K562 (cell line): ENCODE data around the gene PDCD6IP. TPM values are rescaled to one million over a fixed set of nuclear protein-coding genes. Genes with fewer than 3 reads are reported as not detected.
A peak's percentile ranks its signal among the peaks of the same experiment; 100 is the strongest.

Experiments used
- ATAC-seq: fragments of 200-7000 bp; cut with Tn5 transposase; 3 replicates; pipeline ENCODE4 v1.9.1; 2020; ENCODE audit warnings: moderate library complexity
- BruUV-seq: library from RNA; stranded (reverse); fragments of 400-500 nt; replicated peaks from 2 replicates; lab custom pipeline; 2021; lab: Mats Ljungman, UMichigan
- CTCF ChIA-PET: fragments of 300-600 bp; formaldehyde crosslinking; extraction: SDS; loops from one replicate; lab custom pipeline; 2021; ENCODE audit warnings: low intra/inter-chr PET ratio; lab: Yijun Ruan, JAX
- POLR2A ChIA-PET: fragments of 300-600, 350-650 bp; sonication (Branson Sonifier 250); formaldehyde crosslinking; extraction: SDS; loops from one replicate; lab custom pipeline; 2021; ENCODE audit warnings: antibody characterized with exemption, inconsistent platforms; lab: Yijun Ruan, JAX
- DNase-seq, 4 experiments: peaks; one replicate each; pipeline versions ENCODE4 v3.0.0 to v3.0.0-alpha.2; 2011 to 2018; ENCODE audit warnings: low spot score in 3 of 4, mixed read lengths in 3 of 4; ENCODE audit errors: extremely low read depth in 1 of 4
- FAIRE-seq: peaks from 2 replicates; lab custom pipeline; 2011; peaks lifted over from hg19 to GRCh38; lab: Jason Lieb, UNC
- H2AFZ ChIP-seq: 2 replicates; pipeline ENCODE4 v1.6.0; 2011; ENCODE audit warnings: low read depth, low read length, control low read depth, inconsistent platforms
- H3K27ac ChIP-seq: fragments of 200-600 bp; 3 replicates; pipeline ENCODE4 v1.8.0; 2011; ENCODE audit warnings: low read depth, mild to moderate bottlenecking, control low read depth, inconsistent platforms, low read length, moderate library complexity, mixed read lengths; ENCODE audit errors: extremely low read depth
- H3K27me3 ChIP-seq, 2 experiments: fragments of 300-600 bp in 1 of 2; 2 replicates in 1 of 2; 3 replicates in 1 of 2; pipeline versions ENCODE4 v1.6.0 to v1.8.0; 2011; ENCODE audit warnings: inconsistent platforms in 2 of 2, low read length in 2 of 2, mild to moderate bottlenecking in 1 of 2, mixed read lengths in 1 of 2, moderate library complexity in 1 of 2; ENCODE audit not compliant: control insufficient read depth in 2 of 2, insufficient read depth in 2 of 2
- H3K36me3 ChIP-seq: fragments of 300-600 bp; 3 replicates; pipeline ENCODE4 v1.8.0; 2011; ENCODE audit warnings: mild to moderate bottlenecking, low read length, inconsistent platforms; ENCODE audit not compliant: control insufficient read depth, insufficient read depth
- H3K4me1 ChIP-seq, 2 experiments: fragments of 200-600 bp in 1 of 2; replicated peaks in 1 of 2; 2 replicates in 1 of 2; 3 replicates in 1 of 2; pipeline versions ENCODE4 v1.5.1 to v1.8.0; 2011; ENCODE audit warnings: inconsistent platforms in 2 of 2, low read length in 2 of 2, mild to moderate bottlenecking in 1 of 2, mixed read lengths in 1 of 2, moderate library complexity in 1 of 2; ENCODE audit not compliant: control insufficient read depth in 2 of 2, insufficient read depth in 2 of 2
- H3K4me2 ChIP-seq: 2 replicates; pipeline ENCODE4 v1.6.1; 2011; ENCODE audit warnings: low read length, control low read depth, inconsistent platforms, mixed read lengths; ENCODE audit not compliant: insufficient read depth
- H3K4me3 ChIP-seq: fragments of 200-600 bp; sonication (generic), shearing (Covaris generic); 2 replicates; pipeline ENCODE4 v1.5.1; 2016; ENCODE audit warnings: control low read depth, inconsistent platforms
- H3K79me2 ChIP-seq: fragments of 200-600 bp; 3 replicates; pipeline ENCODE4 v1.8.0; 2011; ENCODE audit warnings: low read length, inconsistent platforms; ENCODE audit not compliant: control insufficient read depth, insufficient read depth
- H3K9ac ChIP-seq, 2 experiments: 2 replicates each; pipeline versions ENCODE4 v1.6.0 to v1.6.1; 2011; ENCODE audit warnings: low read depth in 2 of 2, low read length in 2 of 2, control low read depth in 1 of 2, inconsistent platforms in 1 of 2, mild to moderate bottlenecking in 1 of 2, mixed read lengths in 1 of 2; ENCODE audit not compliant: insufficient read depth in 1 of 2
- H3K9me1 ChIP-seq: one replicate; pipeline ENCODE4 v1.6.0; 2011; ENCODE audit warnings: inconsistent platforms, mild to moderate bottlenecking, low read length, moderate library complexity; ENCODE audit not compliant: control insufficient read depth, insufficient read depth
- H3K9me3 ChIP-seq: replicated peaks from 2 replicates; pipeline ENCODE4 v1.5.1; 2011; ENCODE audit warnings: low read depth, low read length, inconsistent platforms; ENCODE audit not compliant: control insufficient read depth, insufficient read depth
- H4K20me1 ChIP-seq: replicated peaks from 2 replicates; pipeline ENCODE4 v1.6.1; 2011; ENCODE audit warnings: low read length, inconsistent platforms, mixed read lengths; ENCODE audit not compliant: control insufficient read depth, insufficient read depth
- CEBPB ChIP-seq: fragments of 450-650 bp; IDR thresholded peaks from 2 replicates; pipeline ENCODE4 v1.6.1; 2016; ENCODE audit warnings: missing genetic modification characterization, missing compliant biosample characterization
- CEBPG ChIP-seq, 3 experiments: fragments of 200-800 bp in 1 of 3; sonication (Bioruptor generic) in 1 of 3; sonication (generic) in 1 of 3; formaldehyde crosslinking in 1 of 3; IDR thresholded peaks in 2 of 3; conservative IDR thresholded peaks in 1 of 3; 2 replicates each; pipeline versions ENCODE4 v1.6.1 to v1.8.0; 2016 to 2022; ENCODE audit warnings: missing compliant biosample characterization in 2 of 3, missing genetic modification characterization in 2 of 3, mild to moderate bottlenecking in 1 of 3, missing genetic modification reagents in 1 of 3
- GTF2B ChIP-seq: IDR thresholded peaks from 2 replicates; pipeline ENCODE4 v1.6.1; 2011; ENCODE audit not compliant: insufficient read length; ENCODE audit errors: extremely low read depth
- HOXB6 ChIP-seq: fragments of 250-450 bp; sonication (Bioruptor Pico); IDR thresholded peaks from 2 replicates; pipeline ENCODE4 v1.5.1; 2022; ENCODE audit warnings: mild to moderate bottlenecking, borderline replicate concordance
- MIER1 ChIP-seq: fragments of 450-650 bp; IDR thresholded peaks from 2 replicates; pipeline ENCODE4 v1.6.1; 2016; ENCODE audit warnings: antibody characterized with exemption, mild to moderate bottlenecking, low read depth
- NR1H2 ChIP-seq: sonication (generic); formaldehyde crosslinking; IDR thresholded peaks from 2 replicates; pipeline ENCODE4 v1.4.0; 2020; ENCODE audit warnings: mild to moderate bottlenecking, missing genetic modification reagents
- NR2C2 ChIP-seq, 2 experiments: fragments of 200-800 bp in 1 of 2; sonication (Bioruptor generic) in 1 of 2; sonication (generic) in 1 of 2; formaldehyde crosslinking in 1 of 2; IDR thresholded peaks; 2 replicates each; pipeline versions ENCODE4 v1.6.1 to v1.8.0; 2016 to 2022; ENCODE audit warnings: mild to moderate bottlenecking in 1 of 2, missing compliant biosample characterization in 1 of 2, missing genetic modification characterization in 1 of 2, missing genetic modification reagents in 1 of 2
- SMARCB1 ChIP-seq: IDR thresholded peaks from 2 replicates; pipeline ENCODE4 v1.6.1; 2011; ENCODE audit warnings: improper control_type of control experiment, low read depth; ENCODE audit not compliant: insufficient read length
- ZKSCAN1 ChIP-seq: fragments of 150-350 bp; IDR thresholded peaks from 2 replicates; pipeline ENCODE4 v1.6.1; 2016; ENCODE audit warnings: low read depth, low read length
- WGBS: fragments of 100-300 bp; shearing (Covaris generic); methylation state at CpG from one replicate; pipeline ENCODE4 v1.1.6; 2016; ENCODE audit warnings: low coverage, mixed read lengths; ENCODE audit not compliant: insufficient coverage; ENCODE audit errors: missing lambda C conversion rate; 5-methylcytosine and 5-hydroxymethylcytosine counted together
- in situ Hi-C: fragments of 300-500 bp; cut with MboI; formaldehyde crosslinking; loops from 4 replicates; pipeline ENCODE4 v1.15.0; 2018; ENCODE audit warnings: inconsistent platforms, mixed read lengths
- intact Hi-C: fragments of 100-400 bp; cut with micrococcal nuclease; formaldehyde crosslinking; loops from 2 replicates; pipeline ENCODE4 v1.14.2; 2022
- polyA plus RNA-seq, 8 experiments: library from polyadenylated mRNA; depleted of rRNA in 4 of 8; stranded (reverse) in 5 of 8; unstranded in 3 of 8; fragments of >200 nt; fragmentation: Nextera tagmentation in 2 of 8; fragmentation: Illumina TruSeq in 1 of 8; extraction: Ambion mirVana in 2 of 8; extraction: Trizol in 1 of 8; gene quantifications; 2 replicates each; pipeline versions ENCODE4 v1.2.1 to v1.2.3, GENCODE V29; 2011 to 2014; ENCODE audit warnings: inconsistent platforms in 1 of 8, missing spikeins in 1 of 8
- total RNA-seq, 7 experiments: library from RNA; depleted of rRNA in 6 of 7; stranded (reverse); fragments of >200 nt in 6 of 7; fragmentation: Illumina TruSeq in 2 of 7; extraction: Trizol in 2 of 7; gene quantifications; 2 replicates each; pipeline versions ENCODE4 v1.2.1 to v1.2.3, GENCODE V29; 2011 to 2021; ENCODE audit warnings: low replicate concordance in 1 of 7

The PDCD6IP gene
- total and polyA plus RNA-seq, 9 of the 15 experiments (the other 6 are each of a cell fraction or from before 2014, with no cell fraction given): 40.2 to 302 (median 122) TPM

- WGBS: 69% methylated on average over 1 of the region's 1 CpG
- no peak for DNase-seq
- FAIRE-seq: no peak
- no TSS peak for BruUV-seq
- H3K27ac ChIP-seq: no peak overlapping the region
- peaks cover 55% of the 10 kb centered on the region for H3K36me3 ChIP-seq
- CTCF ChIA-PET: no interaction called here
- H3K9ac ChIP-seq: no peak overlapping the region
- H3K27me3 ChIP-seq: no peaks in the 10 kb centered on the region
- H2AFZ ChIP-seq: no peak overlapping the region
- no peaks in the 10 kb centered on the region for H3K9me1 ChIP-seq
- H3K79me2 ChIP-seq: peaks cover 87% of the 10 kb centered on the region
- H3K9me3 ChIP-seq: no peaks in the 10 kb centered on the region
- intact Hi-C loops: no loop called here
- TF ChIP-seq MIER1 (no peak), ZKSCAN1 (no peak)
- TF ChIP-seq, all 486 proteins: peak for 0
- H3K4me2 ChIP-seq: no peak overlapping the region
- POLR2A ChIA-PET: interaction anchor here (1.1 to 2.9 kb wide), 2 partner anchors 10 to 18 kb away, joined by 4 to 33 read pairs; partner anchors contain the start of gene PDCD6IP
- no peak overlapping the region for H3K4me3 ChIP-seq
- in situ Hi-C loops: no loop called here
- H4K20me1 ChIP-seq: peaks cover 13% of the 10 kb centered on the region; the same call in 1 of the 2 replicates
- peak; percentile 26; the same call in 2 of the 3 replicates for ATAC-seq
- peaks cover 4 to 11% of the 10 kb centered on the region in 2 experiments; a peak in 3 of 5 replicates for H3K4me1 ChIP-seq
Observed at GRCh38 chr3:33810545-33810944, 12.1 kb downstream of the PDCD6IP start.

GRCh38 chr3:33821989-33822388 lies 23.6 kb downstream of the PDCD6IP start:
- no TSS peak for BruUV-seq
- Histone ChIP-seq H3K9me3 (no peaks in the 10 kb centered on the region), H4K20me1 (no peaks in the 10 kb centered on the region), H3K27me3 (no peaks in the 10 kb centered on the region), H3K4me1 (no peaks in the 10 kb centered on the region), H3K4me3 (no peak overlapping the region), H3K79me2 (peaks cover 30% of the 10 kb centered on the region; the same call in 2 of the 3 replicates), H3K9me1 (no peaks in the 10 kb centered on the region), H3K36me3 (peaks cover 69% of the 10 kb centered on the region; the same call in 2 of the 3 replicates), H3K4me2 (no peak overlapping the region), H3K27ac (no peak overlapping the region), H3K9ac (no peak overlapping the region), H2AFZ (no peak overlapping the region)
- 91% methylated on average over 4 of the region's 4 CpGs for WGBS
- POLR2A ChIA-PET: interaction anchor here (0.6 kb wide), 1 partner anchor 15 kb away, joined by 3 read pairs; no protein-coding TSS in a partner anchor
- no peak for TF ChIP-seq SMARCB1
- TF ChIP-seq GTF2B: no peak
- no peak for TF ChIP-seq HOXB6 (CRISPR knock-in tag)
- no peak for TF ChIP-seq NR1H2 (CRISPR knock-in tag)
- TF ChIP-seq NR2C2 (CRISPR knock-in tag; IDR thresholded peaks at IDR 0.05): no peak
- no peak for TF ChIP-seq NR2C2 (tag; IDR thresholded peaks at IDR 0.05)
- no peak for TF ChIP-seq CEBPG (CRISPR knock-in tag; IDR thresholded peaks at IDR 0.05)
- TF ChIP-seq CEBPG (tag; conservative IDR thresholded peaks at IDR 0.05 in 1 of 2, IDR thresholded peaks at IDR 0.05 in 1 of 2): peak in 1 of 2 experiments; percentile 81; a peak in 2 of 4 replicates
- TF ChIP-seq CEBPB (tag): peak; percentile 84
- FAIRE-seq (no peak), ATAC-seq (no peak), DNase-seq (no peak)
- in situ Hi-C loops: no loop called here
- intact Hi-C loops: no loop called here
- CTCF ChIA-PET: no interaction called here
